SU-DHL-6 (cell line): Measurements from ENCODE around the gene RNF220.

ENCODE experiments used
- EZH2phosphoT487 ChIP-seq: fragments of 200-600 bp; sonication (generic), shearing (Covaris generic); conservative IDR thresholded peaks from 2 replicates; pipeline ENCODE4 v1.6.1; 2018; ENCODE audit warnings: mild to moderate bottlenecking, antibody characterized with exemption, low read length, moderate library complexity, mixed read lengths
- TF ChIP-seq, protein P1 (sequence below): fragments of 200-600 bp; sonication (generic); IDR thresholded peaks from one replicate; pipeline ENCODE4 v1.5.1; 2017; ENCODE audit warnings: antibody characterized with exemption, mild to moderate bottlenecking, low read length, moderate library complexity; ENCODE audit not compliant: insufficient read depth, poor library complexity, severe bottlenecking

DNA sequence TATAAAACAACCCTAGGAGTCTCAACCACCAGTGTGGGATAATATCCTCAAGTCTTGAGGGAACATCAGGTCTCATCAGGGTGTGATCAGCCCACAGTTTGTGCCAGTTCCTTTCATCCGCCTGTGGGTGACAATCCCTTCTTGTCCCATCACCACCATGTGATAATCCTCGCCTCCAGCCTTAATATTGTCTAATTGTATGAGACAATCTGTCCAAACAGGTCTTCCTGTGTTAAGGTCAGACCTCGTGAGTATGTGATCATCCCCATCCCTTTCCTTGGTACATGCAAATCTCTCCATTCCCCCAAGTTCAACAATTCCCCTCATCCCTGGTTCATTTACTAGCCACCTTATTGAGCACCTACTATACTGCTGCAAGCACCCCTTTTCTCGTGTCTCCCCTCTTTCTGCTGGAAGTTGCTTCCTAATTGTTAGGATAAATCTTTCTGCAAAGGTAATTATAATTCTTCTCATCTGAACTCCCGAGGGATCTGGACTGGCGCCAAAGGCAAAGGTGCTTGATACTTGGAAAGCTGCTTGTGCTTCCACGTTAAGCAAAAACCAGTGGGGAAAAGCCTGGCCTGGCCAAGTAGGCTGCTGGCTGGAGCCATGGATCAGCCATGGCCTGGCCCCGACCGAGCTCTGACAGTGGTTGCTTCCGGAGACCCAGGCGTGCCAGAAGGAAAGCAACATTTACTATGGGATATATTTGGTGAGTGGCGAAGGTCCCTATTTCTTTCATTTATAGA is 92.5 kb downstream of the RNF220 start:
- TF ChIP-seq, protein P1, sequence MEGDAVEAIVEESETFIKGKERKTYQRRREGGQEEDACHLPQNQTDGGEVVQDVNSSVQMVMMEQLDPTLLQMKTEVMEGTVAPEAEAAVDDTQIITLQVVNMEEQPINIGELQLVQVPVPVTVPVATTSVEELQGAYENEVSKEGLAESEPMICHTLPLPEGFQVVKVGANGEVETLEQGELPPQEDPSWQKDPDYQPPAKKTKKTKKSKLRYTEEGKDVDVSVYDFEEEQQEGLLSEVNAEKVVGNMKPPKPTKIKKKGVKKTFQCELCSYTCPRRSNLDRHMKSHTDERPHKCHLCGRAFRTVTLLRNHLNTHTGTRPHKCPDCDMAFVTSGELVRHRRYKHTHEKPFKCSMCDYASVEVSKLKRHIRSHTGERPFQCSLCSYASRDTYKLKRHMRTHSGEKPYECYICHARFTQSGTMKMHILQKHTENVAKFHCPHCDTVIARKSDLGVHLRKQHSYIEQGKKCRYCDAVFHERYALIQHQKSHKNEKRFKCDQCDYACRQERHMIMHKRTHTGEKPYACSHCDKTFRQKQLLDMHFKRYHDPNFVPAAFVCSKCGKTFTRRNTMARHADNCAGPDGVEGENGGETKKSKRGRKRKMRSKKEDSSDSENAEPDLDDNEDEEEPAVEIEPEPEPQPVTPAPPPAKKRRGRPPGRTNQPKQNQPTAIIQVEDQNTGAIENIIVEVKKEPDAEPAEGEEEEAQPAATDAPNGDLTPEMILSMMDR, result no peak
- TF ChIP-seq EZH2phosphoT487, result no peak
